Measurements from ENCODE around the gene PKM.

DNA sequence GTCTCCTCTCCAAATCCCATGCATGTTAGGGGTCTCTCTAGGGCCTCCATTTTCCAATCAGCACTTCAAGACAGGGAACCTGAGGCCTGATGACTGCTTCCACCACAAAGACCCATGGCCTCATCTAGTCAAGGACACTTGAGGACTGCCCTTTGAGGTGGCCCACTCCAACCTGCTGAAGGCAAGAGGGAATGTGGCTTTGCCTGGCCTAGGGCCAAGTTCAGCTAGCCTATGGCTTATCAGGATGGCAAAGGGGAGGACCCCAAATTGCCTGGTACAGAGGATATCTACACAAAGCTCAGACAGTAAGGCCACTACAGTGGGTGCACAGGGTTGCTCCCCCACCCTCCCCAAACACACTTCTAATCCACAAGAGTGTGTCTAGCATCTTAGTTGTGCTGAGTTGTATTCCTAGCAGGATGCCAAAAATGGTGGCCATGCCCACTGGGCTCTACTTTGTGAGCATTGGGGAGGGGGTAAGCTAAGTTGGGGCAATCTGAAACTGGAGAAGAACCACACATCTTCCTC, 23.4 kb downstream of the PKM start:
- TF ChIP-seq, protein P1, sequence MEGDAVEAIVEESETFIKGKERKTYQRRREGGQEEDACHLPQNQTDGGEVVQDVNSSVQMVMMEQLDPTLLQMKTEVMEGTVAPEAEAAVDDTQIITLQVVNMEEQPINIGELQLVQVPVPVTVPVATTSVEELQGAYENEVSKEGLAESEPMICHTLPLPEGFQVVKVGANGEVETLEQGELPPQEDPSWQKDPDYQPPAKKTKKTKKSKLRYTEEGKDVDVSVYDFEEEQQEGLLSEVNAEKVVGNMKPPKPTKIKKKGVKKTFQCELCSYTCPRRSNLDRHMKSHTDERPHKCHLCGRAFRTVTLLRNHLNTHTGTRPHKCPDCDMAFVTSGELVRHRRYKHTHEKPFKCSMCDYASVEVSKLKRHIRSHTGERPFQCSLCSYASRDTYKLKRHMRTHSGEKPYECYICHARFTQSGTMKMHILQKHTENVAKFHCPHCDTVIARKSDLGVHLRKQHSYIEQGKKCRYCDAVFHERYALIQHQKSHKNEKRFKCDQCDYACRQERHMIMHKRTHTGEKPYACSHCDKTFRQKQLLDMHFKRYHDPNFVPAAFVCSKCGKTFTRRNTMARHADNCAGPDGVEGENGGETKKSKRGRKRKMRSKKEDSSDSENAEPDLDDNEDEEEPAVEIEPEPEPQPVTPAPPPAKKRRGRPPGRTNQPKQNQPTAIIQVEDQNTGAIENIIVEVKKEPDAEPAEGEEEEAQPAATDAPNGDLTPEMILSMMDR (IDR thresholded peaks at IDR 0.05; ENCODE audit: extremely low read depth in 1 of 2, insufficient read depth in 1 of 2, low read depth in 1 of 2, low read length in 2 of 2) = no peak
- TF ChIP-seq JUN (IDR thresholded peaks at IDR 0.05; ENCODE audit: borderline replicate concordance, insufficient read depth, insufficient read length, low read depth) (no peak), EZH2 (IDR thresholded peaks at IDR 0.05; ENCODE audit: borderline replicate concordance, low read depth, low read length, severe bottlenecking) (no peak)
